Activated B cell treated with CpG ODN at 0.5 μM for 24 hours (primary cell): ENCODE data around the gene LMLN. TPM values are rescaled to one million over a fixed set of nuclear protein-coding genes. Genes with fewer than 3 reads are reported as not detected.
"Not testable (repeated sequence)": the region's sequence is repeated elsewhere in the genome, so short reads cannot be mapped to it uniquely, and the experiment has no call there.

Experiments used
- ATAC-seq: fragments of 200-7000 bp; cut with Tn5 transposase; one replicate; pipeline ENCODE4 v1.10.0; 2021; ENCODE audit warnings: low read depth, mild to moderate bottlenecking, moderate library complexity
- CTCF ChIA-PET: fragments of 350-600 bp; sonication (Branson Sonifier 250); formaldehyde crosslinking; loops from one replicate; lab custom pipeline; 2021; ENCODE audit warnings: antibody characterized with exemption; lab: Charles Lee
- POLR2A ChIA-PET: fragments of 350-600 bp; sonication (Branson Sonifier 250); formaldehyde crosslinking; loops from one replicate; lab custom pipeline; 2021; ENCODE audit warnings: antibody characterized with exemption; lab: Charles Lee
- DNase-seq: peaks from one replicate; pipeline ENCODE4 v3.0.0; 2022
- H3K27ac Mint-ChIP-seq: one replicate; pipeline ENCODE4 v1.8.0; 2020; ENCODE audit warnings: mixed read lengths
- H3K27me3 Mint-ChIP-seq: one replicate; pipeline ENCODE4 v1.8.0; 2021; ENCODE audit warnings: mixed read lengths
- H3K36me3 Mint-ChIP-seq: one replicate; pipeline ENCODE4 v1.8.0; 2021; ENCODE audit warnings: low read depth, mixed read lengths
- H3K4me1 Mint-ChIP-seq: one replicate; pipeline ENCODE4 v1.8.0; 2021; ENCODE audit warnings: mixed read lengths
- H3K4me3 Mint-ChIP-seq: one replicate; pipeline ENCODE4 v1.8.0; 2020; ENCODE audit warnings: mild to moderate bottlenecking, mixed read lengths
- H3K9me3 Mint-ChIP-seq: one replicate; pipeline ENCODE4 v1.8.0; 2020; ENCODE audit warnings: mixed read lengths
- CTCF ChIP-seq: fragments of 200-600 bp; IDR thresholded peaks from one replicate; pipeline ENCODE4 v1.8.0; 2022; ENCODE audit warnings: antibody characterized with exemption, mild to moderate bottlenecking
- intact Hi-C: fragments of 100-400 bp; cut with micrococcal nuclease; formaldehyde crosslinking; loops from one replicate; pipeline ENCODE4 v1.15.1; 2024
- total RNA-seq: library from RNA; stranded (reverse); gene quantifications from 2 replicates; pipeline ENCODE4 v1.2.3, GENCODE V29; 2022

Gene LMLN
- total RNA-seq, 1 donor from 2014 or later: 4.1 TPM

GRCh38 chr3:197958346-197958745 is 1.7 kb upstream of the LMLN start:
- CTCF ChIA-PET: no interaction called here
- H3K4me1 Mint-ChIP-seq: peaks cover 41% of the 10 kb centered on the region

GRCh38 chr3:197958848-197959247 is 1.2 kb upstream of the LMLN start:
- H3K9me3 Mint-ChIP-seq, intact Hi-C loops, ATAC-seq, DNase-seq, H3K27me3 Mint-ChIP-seq, H3K4me3 Mint-ChIP-seq: not testable (repeated sequence)
- POLR2A ChIA-PET: interaction anchor here (0.7 to 1.4 kb wide), 2 partner anchors 9 to 108 kb away, joined by 3 to 13 read pairs; partner anchors contain the start of gene RPL35A
- Mint-ChIP-seq H3K4me1 (peaks cover 36% of the 10 kb centered on the region), H3K36me3 (peaks cover 47% of the 10 kb centered on the region), H3K27ac (peak overlapping the region; percentile 24)
- CTCF ChIA-PET: interaction anchor here (0.8 kb wide), 1 partner anchor 122 kb away, joined by 3 read pairs; no protein-coding TSS in a partner anchor

More at GRCh38 chr3:197958346-197958745, 1.7 kb upstream of the LMLN start:
- Mint-ChIP-seq H3K4me3 (no peak overlapping the region), H3K27ac (peak overlapping the region; percentile 24), H3K9me3 (no peaks in the 10 kb centered on the region), H3K36me3 (peaks cover 52% of the 10 kb centered on the region), H3K27me3 (no peaks in the 10 kb centered on the region)
- intact Hi-C loops: no loop called here
- ATAC-seq: no peak
- POLR2A ChIA-PET: interaction anchor here (1.4 kb wide), 1 partner anchor 8 kb away, joined by 13 read pairs; the partner anchor contains the start of gene RPL35A
- no peak for DNase-seq
- TF ChIP-seq CTCF: no peak

GRCh38 chr3:197959500-197959890 is 522 bp upstream of the LMLN start:
- no peak for ATAC-seq
- TF ChIP-seq CTCF: no peak
- DNase-seq: no peak
- no peaks in the 10 kb centered on the region for H3K9me3 Mint-ChIP-seq
- peaks cover 41% of the 10 kb centered on the region for H3K36me3 Mint-ChIP-seq
- peaks cover 30% of the 10 kb centered on the region for H3K4me1 Mint-ChIP-seq
- peaks cover 1% of the 10 kb centered on the region for H3K27me3 Mint-ChIP-seq
- ChIA-PET POLR2A (interaction anchor here (0.7 to 1.4 kb wide), 3 partner anchors 9 to 119 kb away, joined by 3 to 13 read pairs (median 3); partner anchors contain the start of gene RPL35A), CTCF (interaction anchor here (0.8 kb wide), 1 partner anchor 121 kb away, joined by 3 read pairs; no protein-coding TSS in a partner anchor)
- H3K4me3 Mint-ChIP-seq: peak overlapping the region; percentile 89
- H3K27ac Mint-ChIP-seq: peak overlapping the region; percentile 89
- intact Hi-C loops: no loop called here

- no peak for ATAC-seq
- Mint-ChIP-seq H3K36me3 (peaks cover 27% of the 10 kb centered on the region), H3K27ac (peak overlapping the region; percentile 89), H3K4me1 (peaks cover 30% of the 10 kb centered on the region), H3K4me3 (peak overlapping the region; percentile 89), H3K27me3 (peaks cover 1% of the 10 kb centered on the region), H3K9me3 (no peaks in the 10 kb centered on the region)
- POLR2A ChIA-PET: interaction anchor here (0.6 kb wide), 1 partner anchor 14 kb away, joined by 3 read pairs; no protein-coding TSS in a partner anchor
- no peak for TF ChIP-seq CTCF
- CTCF ChIA-PET: interaction anchor here (0.6 to 1.0 kb wide), 2 partner anchors 16 to 119 kb away, joined by 3 to 4 read pairs; no protein-coding TSS in a partner anchor
- intact Hi-C loops: loop anchor here (1.0 to 5.0 kb wide), 2 partner anchors 11 to 111 kb away; partner anchors contain the start of gene RPL35A
- no peak for DNase-seq
These were observed 921 bp downstream of the LMLN start for GRCh38 chr3:197960694-197961581.

- no peak for TF ChIP-seq CTCF
- H3K9me3 Mint-ChIP-seq: peaks cover 2% of the 10 kb centered on the region
These were observed 1.5 kb downstream of the LMLN start for GRCh38 chr3:197961582-197961945.

More at GRCh38 chr3:197961582-197961945, 1.5 kb downstream of the LMLN start:
- POLR2A ChIA-PET: interaction anchor here (0.6 kb wide), 1 partner anchor 11 kb away, joined by 3 read pairs; no protein-coding TSS in a partner anchor
- H3K4me1 Mint-ChIP-seq: peaks cover 30% of the 10 kb centered on the region
- no peak for ATAC-seq
- DNase-seq: no peak
- no peak overlapping the region for H3K27ac Mint-ChIP-seq
- intact Hi-C loops: loop anchor here (5.0 kb wide), 1 partner anchor 111 kb away; no protein-coding TSS in a partner anchor
- H3K36me3 Mint-ChIP-seq: peaks cover 20% of the 10 kb centered on the region
- H3K27me3 Mint-ChIP-seq: peaks cover 1% of the 10 kb centered on the region
- CTCF ChIA-PET: interaction anchor here (0.6 to 1.0 kb wide), 2 partner anchors 15 to 119 kb away, joined by 3 to 4 read pairs; no protein-coding TSS in a partner anchor
- peak overlapping the region; percentile 19 for H3K4me3 Mint-ChIP-seq
